ENCODE results near the gene CXADR. TPM values are rescaled to one million over a fixed set of nuclear protein-coding genes. Genes with fewer than 3 reads are reported as not detected.

CXADR gene
- total and polyA plus RNA-seq, 9 of the 15 experiments (the other 6 are each of a cell fraction or from before 2014, with no cell fraction given) = 0.01 to 0.41 (median 0.14) TPM

GRCh38 chr21:17622018-17622417 is 109.2 kb downstream of the CXADR start:
- no peak for FAIRE-seq
- Histone ChIP-seq H3K9ac (ENCODE audit: insufficient read depth in 1 of 2, low read depth in 2 of 2, low read length in 2 of 2) (no peak overlapping the region), H2AFZ (ENCODE audit: low read depth, low read length) (no peak overlapping the region), H3K9me3 (replicated peaks; ENCODE audit: control insufficient read depth, insufficient read depth, low read depth, low read length) (no peaks in the 10 kb centered on the region), H3K4me3 (no peak overlapping the region), H4K20me1 (replicated peaks; ENCODE audit: control insufficient read depth, insufficient read depth, low read length) (no peaks in the 10 kb centered on the region), H3K4me2 (ENCODE audit: insufficient read depth, low read length) (no peak overlapping the region), H3K4me1 (replicated peaks in 1 of 2; ENCODE audit: control insufficient read depth in 2 of 2, insufficient read depth in 2 of 2, low read length in 2 of 2) (no peaks in the 10 kb centered on the region), H3K9me1 (ENCODE audit: control insufficient read depth, insufficient read depth, low read length) (no peaks in the 10 kb centered on the region), H3K79me2 (ENCODE audit: control insufficient read depth, insufficient read depth, low read length) (no peaks in the 10 kb centered on the region), H3K27ac (ENCODE audit: extremely low read depth, low read depth, low read length) (no peak overlapping the region), H3K27me3 (ENCODE audit: control insufficient read depth in 2 of 2, insufficient read depth in 2 of 2, low read length in 2 of 2) (peaks cover 3 to 5% of the 10 kb centered on the region in 2 experiments; a peak in 3 of 5 replicates), H3K36me3 (ENCODE audit: control insufficient read depth, insufficient read depth, low read length) (no peaks in the 10 kb centered on the region)
- CTCF ChIA-PET (ENCODE audit: low intra/inter-chr PET ratio) = no interaction called here
- in situ Hi-C loops (cut with MboI) (no loop called here), intact Hi-C loops (cut with micrococcal nuclease) (no loop called here)
- no peak for DNase-seq (ENCODE audit: extremely low read depth in 1 of 4, low spot score in 3 of 4)
- POLR2A ChIA-PET = interaction anchor here (0.8 kb wide), 1 partner anchor 11 kb away, joined by 4 read pairs; no protein-coding TSS in a partner anchor
- WGBS (ENCODE audit: insufficient coverage, low coverage, missing lambda C conversion rate) = 0% methylated on average over 2 of the region's 2 CpGs
- BruUV-seq (replicated peaks) = no TSS peak
- no peak for ATAC-seq
- TF ChIP-seq C11orf30 (IDR thresholded peaks at IDR 0.05; ENCODE audit: low read depth) (peak; percentile 35; the same call in 1 of the 2 replicates), ZNF316 (IDR thresholded peaks at IDR 0.05) (peak; percentile 57), ZC3H4 (CRISPR knock-in tag; IDR thresholded peaks at IDR 0.05; ENCODE audit: borderline replicate concordance) (no peak), ZZZ3 (IDR thresholded peaks at IDR 0.05) (no peak), CHD4 (IDR thresholded peaks at IDR 0.05; ENCODE audit: insufficient read depth, insufficient replicate concordance, low read depth, low read length, poor library complexity, severe bottlenecking) (no peak), ZNF274 (IDR thresholded peaks at IDR 0.05; ENCODE audit: borderline replicate concordance, low read depth, low read length) (no peak), KDM4B (IDR thresholded peaks at IDR 0.05; ENCODE audit: borderline replicate concordance in 2 of 2, low read depth in 1 of 2) (no peak), MTA2 (IDR thresholded peaks at IDR 0.05; ENCODE audit: low read depth) (no peak), MAFF (IDR thresholded peaks at IDR 0.05; ENCODE audit: low read length) (peak; percentile 59), SMAD4 (CRISPR knock-in tag; conservative IDR thresholded peaks at IDR 0.05) (no peak), ZNF699 (CRISPR knock-in tag; IDR thresholded peaks at IDR 0.05; ENCODE audit: insufficient replicate concordance) (no peak), ZNF133 (CRISPR knock-in tag; IDR thresholded peaks at IDR 0.05) (no peak), CREBBP (IDR thresholded peaks at IDR 0.05; ENCODE audit: low read depth, low read length) (no peak)
- TF ChIP-seq, protein P1, sequence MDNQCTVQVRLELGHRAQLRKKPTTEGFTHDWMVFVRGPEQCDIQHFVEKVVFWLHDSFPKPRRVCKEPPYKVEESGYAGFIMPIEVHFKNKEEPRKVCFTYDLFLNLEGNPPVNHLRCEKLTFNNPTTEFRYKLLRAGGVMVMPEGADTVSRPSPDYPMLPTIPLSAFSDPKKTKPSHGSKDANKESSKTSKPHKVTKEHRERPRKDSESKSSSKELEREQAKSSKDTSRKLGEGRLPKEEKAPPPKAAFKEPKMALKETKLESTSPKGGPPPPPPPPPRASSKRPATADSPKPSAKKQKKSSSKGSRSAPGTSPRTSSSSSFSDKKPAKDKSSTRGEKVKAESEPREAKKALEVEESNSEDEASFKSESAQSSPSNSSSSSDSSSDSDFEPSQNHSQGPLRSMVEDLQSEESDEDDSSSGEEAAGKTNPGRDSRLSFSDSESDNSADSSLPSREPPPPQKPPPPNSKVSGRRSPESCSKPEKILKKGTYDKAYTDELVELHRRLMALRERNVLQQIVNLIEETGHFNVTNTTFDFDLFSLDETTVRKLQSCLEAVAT (IDR thresholded peaks at IDR 0.05) = no peak
- TF ChIP-seq, protein P2, sequence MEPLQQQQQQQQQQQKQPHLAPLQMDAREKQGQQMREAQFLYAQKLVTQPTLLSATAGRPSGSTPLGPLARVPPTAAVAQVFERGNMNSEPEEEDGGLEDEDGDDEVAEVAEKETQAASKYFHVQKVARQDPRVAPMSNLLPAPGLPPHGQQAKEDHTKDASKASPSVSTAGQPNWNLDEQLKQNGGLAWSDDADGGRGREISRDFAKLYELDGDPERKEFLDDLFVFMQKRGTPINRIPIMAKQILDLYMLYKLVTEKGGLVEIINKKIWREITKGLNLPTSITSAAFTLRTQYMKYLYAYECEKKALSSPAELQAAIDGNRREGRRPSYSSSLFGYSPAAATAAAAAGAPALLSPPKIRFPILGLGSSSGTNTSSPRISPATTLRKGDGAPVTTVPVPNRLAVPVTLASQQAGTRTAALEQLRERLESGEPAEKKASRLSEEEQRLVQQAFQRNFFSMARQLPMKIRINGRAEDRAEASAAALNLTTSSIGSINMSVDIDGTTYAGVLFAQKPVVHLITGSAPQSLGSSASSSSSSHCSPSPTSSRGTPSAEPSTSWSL (CRISPR knock-in tag; IDR thresholded peaks at IDR 0.05; ENCODE audit: borderline replicate concordance) = no peak
- TF ChIP-seq, protein P3, sequence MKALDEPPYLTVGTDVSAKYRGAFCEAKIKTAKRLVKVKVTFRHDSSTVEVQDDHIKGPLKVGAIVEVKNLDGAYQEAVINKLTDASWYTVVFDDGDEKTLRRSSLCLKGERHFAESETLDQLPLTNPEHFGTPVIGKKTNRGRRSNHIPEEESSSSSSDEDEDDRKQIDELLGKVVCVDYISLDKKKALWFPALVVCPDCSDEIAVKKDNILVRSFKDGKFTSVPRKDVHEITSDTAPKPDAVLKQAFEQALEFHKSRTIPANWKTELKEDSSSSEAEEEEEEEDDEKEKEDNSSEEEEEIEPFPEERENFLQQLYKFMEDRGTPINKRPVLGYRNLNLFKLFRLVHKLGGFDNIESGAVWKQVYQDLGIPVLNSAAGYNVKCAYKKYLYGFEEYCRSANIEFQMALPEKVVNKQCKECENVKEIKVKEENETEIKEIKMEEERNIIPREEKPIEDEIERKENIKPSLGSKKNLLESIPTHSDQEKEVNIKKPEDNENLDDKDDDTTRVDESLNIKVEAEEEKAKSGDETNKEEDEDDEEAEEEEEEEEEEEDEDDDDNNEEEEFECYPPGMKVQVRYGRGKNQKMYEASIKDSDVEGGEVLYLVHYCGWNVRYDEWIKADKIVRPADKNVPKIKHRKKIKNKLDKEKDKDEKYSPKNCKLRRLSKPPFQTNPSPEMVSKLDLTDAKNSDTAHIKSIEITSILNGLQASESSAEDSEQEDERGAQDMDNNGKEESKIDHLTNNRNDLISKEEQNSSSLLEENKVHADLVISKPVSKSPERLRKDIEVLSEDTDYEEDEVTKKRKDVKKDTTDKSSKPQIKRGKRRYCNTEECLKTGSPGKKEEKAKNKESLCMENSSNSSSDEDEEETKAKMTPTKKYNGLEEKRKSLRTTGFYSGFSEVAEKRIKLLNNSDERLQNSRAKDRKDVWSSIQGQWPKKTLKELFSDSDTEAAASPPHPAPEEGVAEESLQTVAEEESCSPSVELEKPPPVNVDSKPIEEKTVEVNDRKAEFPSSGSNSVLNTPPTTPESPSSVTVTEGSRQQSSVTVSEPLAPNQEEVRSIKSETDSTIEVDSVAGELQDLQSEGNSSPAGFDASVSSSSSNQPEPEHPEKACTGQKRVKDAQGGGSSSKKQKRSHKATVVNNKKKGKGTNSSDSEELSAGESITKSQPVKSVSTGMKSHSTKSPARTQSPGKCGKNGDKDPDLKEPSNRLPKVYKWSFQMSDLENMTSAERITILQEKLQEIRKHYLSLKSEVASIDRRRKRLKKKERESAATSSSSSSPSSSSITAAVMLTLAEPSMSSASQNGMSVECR (CRISPR knock-in tag; IDR thresholded peaks at IDR 0.05) = no peak

Measured in K562 (cell line).